ENCODE measurements around the gene ARHGAP30. TPM values are rescaled to one million over a fixed set of nuclear protein-coding genes. Genes with fewer than 3 reads are reported as not detected.

The ARHGAP30 gene
- total RNA-seq, 1 donor from 2014 or later = not detected

GRCh38 chr1:161114556-161114955 lies 44.9 kb upstream of the ARHGAP30 start:
- H3K27ac Mint-ChIP-seq (ENCODE audit: unreplicated experiment) = no peak overlapping the region
- no peaks in the 10 kb centered on the region for H3K9me3 Mint-ChIP-seq (ENCODE audit: unreplicated experiment)
- peaks cover 3% of the 10 kb centered on the region for H3K4me1 Mint-ChIP-seq (ENCODE audit: low read depth, unreplicated experiment)

GRCh38 chr1:161113915-161114314 lies 44.2 kb upstream of the ARHGAP30 start:
- peaks cover 2% of the 10 kb centered on the region for H3K27me3 Mint-ChIP-seq (ENCODE audit: unreplicated experiment)
- H3K36me3 Mint-ChIP-seq (ENCODE audit: unreplicated experiment) = no peaks in the 10 kb centered on the region
- H3K27ac Mint-ChIP-seq (ENCODE audit: unreplicated experiment) = no peak overlapping the region
- H3K4me3 Mint-ChIP-seq (ENCODE audit: unreplicated experiment) = no peak overlapping the region
- peaks cover under 1% of the 10 kb centered on the region for H3K4me1 Mint-ChIP-seq (ENCODE audit: low read depth, unreplicated experiment)
- no peaks in the 10 kb centered on the region for H3K9me3 Mint-ChIP-seq (ENCODE audit: unreplicated experiment)
- no peak for DNase-seq
- TF ChIP-seq CTCF (IDR thresholded peaks at IDR 0.05; ENCODE audit: partially characterized antibody, unreplicated experiment) = no peak

More at GRCh38 chr1:161114556-161114955, 44.9 kb upstream of the ARHGAP30 start:
- Mint-ChIP-seq H3K36me3 (ENCODE audit: unreplicated experiment) (no peaks in the 10 kb centered on the region), H3K4me3 (ENCODE audit: unreplicated experiment) (no peak overlapping the region), H3K27me3 (ENCODE audit: unreplicated experiment) (peaks cover 2% of the 10 kb centered on the region)
- TF ChIP-seq CTCF (IDR thresholded peaks at IDR 0.05; ENCODE audit: partially characterized antibody, unreplicated experiment) = no peak
- DNase-seq = no peak

- TF ChIP-seq CTCF (IDR thresholded peaks at IDR 0.05; ENCODE audit: partially characterized antibody, unreplicated experiment) = no peak
- H3K27ac Mint-ChIP-seq (ENCODE audit: unreplicated experiment) = no peak overlapping the region
- no peak for DNase-seq
- peaks cover 1% of the 10 kb centered on the region for H3K27me3 Mint-ChIP-seq (ENCODE audit: unreplicated experiment)
- H3K4me1 Mint-ChIP-seq (ENCODE audit: low read depth, unreplicated experiment) = no peaks in the 10 kb centered on the region
- H3K36me3 Mint-ChIP-seq (ENCODE audit: unreplicated experiment) = no peaks in the 10 kb centered on the region
- H3K4me3 Mint-ChIP-seq (ENCODE audit: unreplicated experiment) = no peak overlapping the region
- H3K9me3 Mint-ChIP-seq (ENCODE audit: unreplicated experiment) = no peaks in the 10 kb centered on the region
Measured at GRCh38 chr1:161111527-161111926, 41.8 kb upstream of the ARHGAP30 start.

GRCh38 chr1:161111117-161111516 lies 41.4 kb upstream of the ARHGAP30 start:
- Mint-ChIP-seq H3K9me3 (ENCODE audit: unreplicated experiment) (no peaks in the 10 kb centered on the region), H3K4me1 (ENCODE audit: low read depth, unreplicated experiment) (no peaks in the 10 kb centered on the region), H3K4me3 (ENCODE audit: unreplicated experiment) (no peak overlapping the region), H3K27me3 (ENCODE audit: unreplicated experiment) (no peaks in the 10 kb centered on the region), H3K27ac (ENCODE audit: unreplicated experiment) (no peak overlapping the region), H3K36me3 (ENCODE audit: unreplicated experiment) (no peaks in the 10 kb centered on the region)
- no peak for DNase-seq
- TF ChIP-seq CTCF (IDR thresholded peaks at IDR 0.05; ENCODE audit: partially characterized antibody, unreplicated experiment) = no peak

GRCh38 chr1:161106431-161106830 lies 36.7 kb upstream of the ARHGAP30 start:
- Mint-ChIP-seq H3K27me3 (ENCODE audit: unreplicated experiment) (no peaks in the 10 kb centered on the region), H3K4me3 (ENCODE audit: unreplicated experiment) (no peak overlapping the region), H3K9me3 (ENCODE audit: unreplicated experiment) (no peaks in the 10 kb centered on the region), H3K27ac (ENCODE audit: unreplicated experiment) (no peak overlapping the region), H3K36me3 (ENCODE audit: unreplicated experiment) (no peaks in the 10 kb centered on the region), H3K4me1 (ENCODE audit: low read depth, unreplicated experiment) (no peaks in the 10 kb centered on the region)
- TF ChIP-seq CTCF (IDR thresholded peaks at IDR 0.05; ENCODE audit: partially characterized antibody, unreplicated experiment) = no peak
- DNase-seq = no peak

Measured in glutamatergic neuron (in vitro differentiated cells).